Ramos (cell line): ENCODE results near the gene MACROD2.

ENCODE experiments used
- in situ Hi-C: fragments of 300-500 bp; cut with MboI; formaldehyde crosslinking; loops from one replicate; pipeline ENCODE4 v1.14.3; 2022; ENCODE audit warnings: low sequenced_read_pairs; ENCODE audit not compliant: unreplicated experiment

Gene MACROD2

GRCh38 chr20:15622368-15622767 lies 1627.1 kb downstream of the MACROD2 start:
- in situ Hi-C loops: no loop called here

GRCh38 chr20:15623215-15623614 lies 1627.9 kb downstream of the MACROD2 start:
- in situ Hi-C loops: no loop called here

- in situ Hi-C loops: no loop called here
These were observed 1630.7 kb downstream of the MACROD2 start for GRCh38 chr20:15625981-15626380.

- in situ Hi-C loops: no loop called here
These were observed 1631.8 kb downstream of the MACROD2 start for GRCh38 chr20:15627089-15627488.

GRCh38 chr20:15627501-15627903 lies 1632.2 kb downstream of the MACROD2 start:
- in situ Hi-C loops: no loop called here

- in situ Hi-C loops: no loop called here
These were observed 1633.6 kb downstream of the MACROD2 start for GRCh38 chr20:15628851-15629353.

- in situ Hi-C loops: no loop called here
These were observed 1635.0 kb downstream of the MACROD2 start for GRCh38 chr20:15630360-15630759.

- in situ Hi-C loops: no loop called here
These were observed 1637.4 kb downstream of the MACROD2 start for GRCh38 chr20:15632680-15633079.

- in situ Hi-C loops: no loop called here
These were observed 1638.8 kb downstream of the MACROD2 start for GRCh38 chr20:15634102-15634501.

- in situ Hi-C loops: no loop called here
These were observed 1642.2 kb downstream of the MACROD2 start for GRCh38 chr20:15637546-15637945.

GRCh38 chr20:15637950-15638754 lies 1642.8 kb downstream of the MACROD2 start:
- in situ Hi-C loops: no loop called here

- in situ Hi-C loops: no loop called here
These were observed 1643.5 kb downstream of the MACROD2 start for GRCh38 chr20:15638816-15639215.

GRCh38 chr20:15639839-15640238 lies 1644.5 kb downstream of the MACROD2 start:
- in situ Hi-C loops: no loop called here

- in situ Hi-C loops: no loop called here
These were observed 1646.8 kb downstream of the MACROD2 start for GRCh38 chr20:15642109-15642508.

- in situ Hi-C loops: no loop called here
These were observed 1647.4 kb downstream of the MACROD2 start for GRCh38 chr20:15642676-15643075.

- in situ Hi-C loops: no loop called here
These were observed 1648.4 kb downstream of the MACROD2 start for GRCh38 chr20:15643713-15644112.

GRCh38 chr20:15645816-15646215 lies 1650.5 kb downstream of the MACROD2 start:
- in situ Hi-C loops: no loop called here

GRCh38 chr20:15653396-15654207 lies 1658.3 kb downstream of the MACROD2 start:
- in situ Hi-C loops: no loop called here

GRCh38 chr20:15654208-15654649 lies 1658.9 kb downstream of the MACROD2 start:
- in situ Hi-C loops: no loop called here

GRCh38 chr20:15655295-15655874 lies 1660.1 kb downstream of the MACROD2 start:
- in situ Hi-C loops: no loop called here

- in situ Hi-C loops: no loop called here
These were observed 1660.8 kb downstream of the MACROD2 start for GRCh38 chr20:15656124-15656523.
